ENCODE results near the gene OR5B17.
A peak's percentile ranks its signal among the peaks of the same experiment; 100 is the strongest.
"Not testable (repeated sequence)": the region's sequence is repeated elsewhere in the genome, so short reads cannot be mapped to it uniquely, and the experiment has no call there.

Gene OR5B17

GRCh38 chr11:58358969-58359368 is at the start of gene OR5B17:
Gene OR5B17 (minus strand): TSS chr11:58359069. CDS start chr11:58359069, 0 bp downstream.
- H3K27ac ChIP-seq, result no peak within 1 kb of the TSS
- TF ChIP-seq ZFX (IDR thresholded peaks at IDR 0.05) (no peak), CTCF (conservative IDR thresholded peaks at IDR 0.05) (no peak)

- no peak within 1 kb of the TSS for H3K27ac ChIP-seq
- TF ChIP-seq CTCF (conservative IDR thresholded peaks at IDR 0.05), result no peak
- no peak for TF ChIP-seq ZFX (IDR thresholded peaks at IDR 0.05)
Measured at GRCh38 chr11:58406774-58407173, 47.9 kb upstream of the OR5B17 start, which contains the start of gene OR5B3. Gene OR5B3 (minus strand): TSS chr11:58406874. CDS start chr11:58403409, 3,465 bp downstream.

- H3K27ac ChIP-seq, result not testable (repeated sequence)
Measured at GRCh38 chr11:58399622-58400021, 40.8 kb upstream of the OR5B17 start.

- H3K27ac ChIP-seq, result no peak overlapping the region
- TF ChIP-seq ZFX (IDR thresholded peaks at IDR 0.05) (no peak), CTCF (conservative IDR thresholded peaks at IDR 0.05) (no peak)
Measured at GRCh38 chr11:58395581-58395980, 36.7 kb upstream of the OR5B17 start.

GRCh38 chr11:58394195-58394594 is 35.3 kb upstream of the OR5B17 start:
- no peak overlapping the region for H3K27ac ChIP-seq
- no peak for TF ChIP-seq ZFX (IDR thresholded peaks at IDR 0.05)
- no peak for TF ChIP-seq CTCF (conservative IDR thresholded peaks at IDR 0.05)

GRCh38 chr11:58392746-58393145 is 33.9 kb upstream of the OR5B17 start:
- TF ChIP-seq CTCF (conservative IDR thresholded peaks at IDR 0.05) (no peak), ZFX (IDR thresholded peaks at IDR 0.05) (no peak)
- no peak overlapping the region for H3K27ac ChIP-seq

GRCh38 chr11:58391879-58392278 is 33.0 kb upstream of the OR5B17 start:
- TF ChIP-seq ZFX (IDR thresholded peaks at IDR 0.05) (no peak), CTCF (conservative IDR thresholded peaks at IDR 0.05) (no peak)
- no peak overlapping the region for H3K27ac ChIP-seq

- peak overlapping the region; percentile 42 for H3K27ac ChIP-seq
- no peak for TF ChIP-seq CTCF (conservative IDR thresholded peaks at IDR 0.05)
- TF ChIP-seq ZFX (IDR thresholded peaks at IDR 0.05), result no peak
Measured at GRCh38 chr11:58390551-58391063, 31.7 kb upstream of the OR5B17 start.

All from C4-2B (cell line).